H7 (cell line): ENCODE results near the gene MRPS26. TPM values are rescaled to one million over a fixed set of nuclear protein-coding genes. Genes with fewer than 3 reads are reported as not detected.

Experiments
- total RNA-seq: library from RNA; depleted of rRNA; stranded (reverse); fragments of >200 nt; shearing (Covaris generic); gene quantifications from 2 replicates; pipeline ENCODE4 v1.2.3, GENCODE V29; 2014; rRNA removed

MRPS26 gene
- total RNA-seq, 1 experiment from 2014 or later = 133 TPM

Other genes with a start within 250 kb of the MRPS26 start
- gene CPXM1, start 245.4 kb upstream of the MRPS26 start, total RNA-seq = 105 and 109 TPM in 2 replicates
- not detected in 2 replicates for gene C20orf141, start 231.1 kb upstream of the MRPS26 start, total RNA-seq
- gene TMEM239, start 229.7 kb upstream of the MRPS26 start, total RNA-seq = not detected in 2 replicates
- 21.8 and 23.6 TPM in 2 replicates for gene PCED1A, start 205.4 kb upstream of the MRPS26 start, total RNA-seq
- 25.3 and 27.5 TPM in 2 replicates for gene VPS16, start 205.3 kb upstream of the MRPS26 start, total RNA-seq
- gene PTPRA, start 172.6 kb upstream of the MRPS26 start, total RNA-seq = 22.1 and 36.3 TPM in 2 replicates
- gene GNRH2, start 2.4 kb upstream of the MRPS26 start, total RNA-seq = not detected in 2 replicates
- 1.5 TPM in 1 of 2 replicates, not detected in the other for gene OXT, start 25.6 kb downstream of the MRPS26 start, total RNA-seq
- not detected in 2 replicates for gene AVP, start 38.7 kb downstream of the MRPS26 start, total RNA-seq
- gene FASTKD5, start 113.8 kb downstream of the MRPS26 start, total RNA-seq = 20.4 and 22.0 TPM in 2 replicates
- 6.4 and 6.9 TPM in 2 replicates for gene UBOX5, start 113.8 kb downstream of the MRPS26 start, total RNA-seq
- gene LZTS3, start 127.5 kb downstream of the MRPS26 start, total RNA-seq = 10.2 and 11.0 TPM in 2 replicates
- gene DDRGK1, start 158.6 kb downstream of the MRPS26 start, total RNA-seq = 38.5 and 46.5 TPM in 2 replicates
- 140 and 147 TPM in 2 replicates for gene ITPA, start 163.4 kb downstream of the MRPS26 start, total RNA-seq
- gene SLC4A11, start 193.1 kb downstream of the MRPS26 start, total RNA-seq = 3.1 and 4.9 TPM in 2 replicates